Smooth muscle cell (in vitro differentiated cells): ENCODE results near the gene TMIGD2. TPM values are rescaled to one million over a fixed set of nuclear protein-coding genes. Genes with fewer than 3 reads are reported as not detected.
A peak's percentile ranks its signal among the peaks of the same experiment; 100 is the strongest.

Experiments used
- DNase-seq: peaks from one replicate; lab custom pipeline; 2025; ENCODE audit not compliant: unreplicated experiment; lab: John Stamatoyannopoulos, UW
- H2AFZ ChIP-seq: fragments of 200-600 bp; sonication (generic); 2 replicates; pipeline ENCODE4 v1.6.0; 2016; ENCODE audit warnings: antibody characterized with exemption, low read depth, mild to moderate bottlenecking
- H3F3A ChIP-seq: fragments of 200-600 bp; sonication (generic); 2 replicates; pipeline ENCODE4 v1.6.0; 2017; ENCODE audit warnings: antibody characterized with exemption, low read depth
- H3K27ac ChIP-seq: fragments of 200-600 bp; sonication (generic); 2 replicates; pipeline ENCODE4 v1.5.1; 2016; ENCODE audit warnings: low read depth, mild to moderate bottlenecking
- H3K27me3 ChIP-seq: fragments of 200-600 bp; sonication (generic); 2 replicates; pipeline ENCODE4 v1.6.1; 2016; ENCODE audit warnings: low read depth, mild to moderate bottlenecking
- H3K36me3 ChIP-seq: fragments of 200-600 bp; sonication (generic); 2 replicates; pipeline ENCODE4 v1.5.1; 2016; ENCODE audit warnings: low read depth
- H3K4me1 ChIP-seq: fragments of 200-600 bp; sonication (generic); 2 replicates; pipeline ENCODE4 v1.5.1; 2016; ENCODE audit warnings: low read depth
- H3K4me2 ChIP-seq: fragments of 200-600 bp; sonication (generic); 2 replicates; pipeline ENCODE4 v1.6.0; 2016; ENCODE audit warnings: mild to moderate bottlenecking
- H3K4me3 ChIP-seq: fragments of 200-600 bp; sonication (generic); 2 replicates; pipeline ENCODE4 v1.5.1; 2016; ENCODE audit warnings: mild to moderate bottlenecking
- H3K79me2 ChIP-seq: fragments of 200-600 bp; sonication (generic); 2 replicates; pipeline ENCODE4 v1.6.0; 2016; ENCODE audit warnings: low read depth, mild to moderate bottlenecking
- H3K9ac ChIP-seq: fragments of 200-600 bp; sonication (generic); 2 replicates; pipeline ENCODE4 v1.6.0; 2016; ENCODE audit warnings: low read depth
- H3K9me3 ChIP-seq: fragments of 200-600 bp; sonication (generic); replicated peaks from 2 replicates; pipeline ENCODE4 v1.5.1; 2016; ENCODE audit warnings: low read depth
- H4K20me1 ChIP-seq: fragments of 200-600 bp; sonication (generic); 2 replicates; pipeline ENCODE4 v1.6.0; 2016; ENCODE audit warnings: low read depth
- CTCF ChIP-seq: fragments of 200-600 bp; sonication (generic); IDR thresholded peaks from 2 replicates; pipeline ENCODE4 v1.5.1; 2017; ENCODE audit warnings: borderline replicate concordance, mild to moderate bottlenecking, antibody characterized with exemption; ENCODE audit not compliant: insufficient read depth, poor library complexity, severe bottlenecking
- WGBS: methylation state at CpG from one replicate; pipeline ENCODE4 v1.1.7; 2016; ENCODE audit warnings: low lambda C conversion rate; 5-methylcytosine and 5-hydroxymethylcytosine counted together
- polyA plus RNA-seq: library from polyadenylated mRNA; unstranded; fragments of >200 nt; fragmentation: Nextera tagmentation; extraction: Ambion mirVana; gene quantifications from 2 replicates; pipeline ENCODE4 v1.2.1, GENCODE V29; 2016
- total RNA-seq: library from RNA; depleted of rRNA; stranded (reverse); fragments of >200 nt; gene quantifications from 2 replicates; pipeline ENCODE4 v1.2.3, GENCODE V29; 2014

TMIGD2 gene
- total and polyA plus RNA-seq, 2 experiments from 2014 or later: not detected

GRCh38 chr19:4343370-4344307, 41.5 kb upstream of the TMIGD2 start, which contains the start of gene MPND:
TSS of gene MPND (plus strand) at chr19:4343562. CDS start at chr19:4343594, 32 bp downstream.
- 25% methylated on average over 26 of the region's 101 CpGs for WGBS

GRCh38 chr19:4342615-4343369, 40.6 kb upstream of the TMIGD2 start:
- no peaks in the 10 kb centered on the region for H3K36me3 ChIP-seq
- no peaks in the 10 kb centered on the region for H3K27me3 ChIP-seq
- under 1% methylated on average over 36 of the region's 39 CpGs for WGBS
- peak overlapping the region; percentile 62 for H3K27ac ChIP-seq
- peak; percentile 90 for DNase-seq
- peaks cover 5% of the 10 kb centered on the region for H3F3A ChIP-seq
- H3K4me1 ChIP-seq: peaks cover 11% of the 10 kb centered on the region
- no peak for TF ChIP-seq CTCF
- peak overlapping the region; percentile 66 for H3K4me3 ChIP-seq
- no peaks in the 10 kb centered on the region for H3K79me2 ChIP-seq
- no peaks in the 10 kb centered on the region for H3K9me3 ChIP-seq
- peak overlapping the region; percentile 94 for H3K4me2 ChIP-seq
- peak overlapping the region; percentile 67 for H3K9ac ChIP-seq
- no peaks in the 10 kb centered on the region for H4K20me1 ChIP-seq
- H2AFZ ChIP-seq: peak overlapping the region; percentile 83

More at GRCh38 chr19:4343370-4344307, 41.5 kb upstream of the TMIGD2 start, which contains the start of gene MPND:
- Histone ChIP-seq H3K4me2 (peak within 1 kb of the TSS; percentile 94), H3K4me3 (peak within 1 kb of the TSS; percentile 66), H3K9me3 (no peaks in the 10 kb centered on the region), H2AFZ (peak within 1 kb of the TSS; percentile 83), H3K4me1 (peaks cover 11% of the 10 kb centered on the region), H3K27ac (peak within 1 kb of the TSS; percentile 62), H3K27me3 (no peaks in the 10 kb centered on the region), H3K36me3 (no peaks in the 10 kb centered on the region), H3F3A (peaks cover 7% of the 10 kb centered on the region), H4K20me1 (no peaks in the 10 kb centered on the region), H3K79me2 (no peaks in the 10 kb centered on the region), H3K9ac (peak within 1 kb of the TSS; percentile 67)
- DNase-seq: peak; percentile 73
- TF ChIP-seq CTCF: no peak

GRCh38 chr19:4342314-4342614, 40.1 kb upstream of the TMIGD2 start:
- peak overlapping the region; percentile 93 for H3K4me2 ChIP-seq
- H3K4me1 ChIP-seq: peaks cover 11% of the 10 kb centered on the region
- no peaks in the 10 kb centered on the region for H3K9me3 ChIP-seq
- 9% methylated on average over 8 of the region's 10 CpGs for WGBS
- H3F3A ChIP-seq: no peaks in the 10 kb centered on the region
- no peak for DNase-seq
- H3K4me3 ChIP-seq: peak overlapping the region; percentile 62
- H3K27me3 ChIP-seq: no peaks in the 10 kb centered on the region
- H3K9ac ChIP-seq: peak overlapping the region; percentile 67
- no peak overlapping the region for H2AFZ ChIP-seq
- peak overlapping the region; percentile 62 for H3K27ac ChIP-seq
- H3K36me3 ChIP-seq: no peaks in the 10 kb centered on the region
- no peak for TF ChIP-seq CTCF
- H4K20me1 ChIP-seq: no peaks in the 10 kb centered on the region
- H3K79me2 ChIP-seq: no peaks in the 10 kb centered on the region
